ENCODE results near the gene ST6GALNAC4.

GRCh38 chr9:127886401-127886972 is 30.4 kb downstream of the ST6GALNAC4 start:
- TF ChIP-seq CTCF (IDR thresholded peaks at IDR 0.05): no peak
- no peak for TF ChIP-seq ZFX (IDR thresholded peaks at IDR 0.05; ENCODE audit: borderline replicate concordance)
